ENCODE results near the gene LRMDA. TPM values are rescaled to one million over a fixed set of nuclear protein-coding genes. Genes with fewer than 3 reads are reported as not detected.

The LRMDA gene
- total RNA-seq, 4 donors from 2014 or later = 9.8 to 18.6 (median 15.8) TPM

DNA sequence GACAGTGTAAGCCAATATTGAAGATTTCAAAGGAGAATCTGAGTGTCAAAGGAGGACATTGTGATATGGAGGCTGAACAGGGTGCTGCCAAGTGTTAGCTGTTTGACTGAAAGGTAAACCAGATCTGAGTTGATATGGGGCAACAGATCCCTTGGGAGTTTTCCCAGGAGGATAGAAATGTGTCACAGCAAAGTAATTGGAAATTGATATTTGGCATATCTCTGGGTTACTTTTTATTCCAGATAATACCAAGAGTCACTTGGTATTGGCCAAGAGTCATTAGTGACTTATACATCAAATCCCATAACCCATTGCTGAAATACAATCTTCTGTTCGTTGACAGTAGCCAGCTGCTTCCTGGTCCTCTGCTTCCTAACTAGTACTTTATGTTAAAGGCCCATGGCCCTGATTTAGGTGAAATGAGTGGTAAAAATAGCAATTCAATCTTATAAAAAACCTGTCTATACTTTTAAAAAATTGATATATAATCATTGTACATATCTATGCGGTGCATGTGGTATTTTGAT lies 922.9 kb downstream of the LRMDA start:
- 89 to 91% methylated on average over 2 of the region's 2 CpGs for WGBS, 2 donors
- H3K27me3 ChIP-seq = no peaks in the 10 kb centered on the region
- no peak overlapping the region for H3K27ac ChIP-seq
- H3K9me3 ChIP-seq = no peaks in the 10 kb centered on the region
- no peak for TF ChIP-seq EP300 (IDR thresholded peaks at IDR 0.05)
- no peak for TF ChIP-seq POLR2A (IDR thresholded peaks at IDR 0.05)
- H3K36me3 ChIP-seq = no peaks in the 10 kb centered on the region
- H3K4me3 ChIP-seq = no peak overlapping the region
- H3K4me1 ChIP-seq = no peaks in the 10 kb centered on the region
- DNase-seq (ENCODE audit: low spot score in 2 of 2) = no peak

DNA sequence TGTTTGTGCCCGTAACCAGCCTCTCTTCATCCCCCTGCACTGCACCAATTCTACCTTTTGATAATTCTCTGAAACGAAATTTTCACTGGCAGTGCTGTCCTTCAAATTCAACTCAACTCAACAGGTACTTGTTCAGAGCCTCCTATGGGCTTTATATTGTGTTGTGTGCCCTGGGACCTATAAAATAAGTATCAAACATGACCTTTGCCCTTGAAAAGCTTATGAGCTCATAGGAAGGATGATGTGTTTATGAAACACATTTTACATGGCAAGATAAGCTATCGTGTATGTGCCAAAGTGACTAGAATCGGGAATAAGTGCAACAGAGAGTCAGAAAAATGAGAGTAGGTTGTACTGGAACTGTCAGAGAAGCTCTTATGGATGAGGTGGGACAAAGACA lies 923.5 kb downstream of the LRMDA start:
- Histone ChIP-seq H3K36me3 (no peaks in the 10 kb centered on the region), H3K4me1 (no peaks in the 10 kb centered on the region), H3K27ac (no peak overlapping the region), H3K27me3 (no peaks in the 10 kb centered on the region), H3K9me3 (no peaks in the 10 kb centered on the region), H3K4me3 (no peak overlapping the region)
- no peak for TF ChIP-seq EP300 (IDR thresholded peaks at IDR 0.05)
- no peak for TF ChIP-seq POLR2A (IDR thresholded peaks at IDR 0.05)
- TF ChIP-seq CTCF (IDR thresholded peaks at IDR 0.05) = no peak
- DNase-seq (ENCODE audit: low spot score in 2 of 2) = no peak
- 88 to 91% methylated on average over 4 of the region's 4 CpGs for WGBS, 2 donors

DNA sequence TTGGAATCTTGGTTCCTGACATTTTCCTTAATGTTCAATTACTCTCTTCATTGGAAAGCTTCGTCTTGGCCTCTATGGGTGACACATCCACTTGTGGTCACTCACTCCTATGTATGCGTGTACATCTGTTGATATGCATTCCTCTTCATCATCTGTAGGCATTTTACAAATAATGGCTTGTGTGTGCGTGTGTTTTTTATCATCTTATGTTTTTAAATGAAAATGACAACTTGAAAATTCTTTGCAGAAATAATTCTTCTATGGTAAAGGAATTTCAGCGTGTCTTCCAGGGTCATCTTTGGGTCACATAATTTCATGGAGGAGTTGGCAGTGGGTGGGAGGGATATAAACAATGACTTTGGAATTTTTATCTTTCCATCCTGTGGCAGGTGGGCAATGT lies 925.1 kb downstream of the LRMDA start:
- no peaks in the 10 kb centered on the region for H3K36me3 ChIP-seq
- no peak for DNase-seq (ENCODE audit: low spot score in 2 of 2)
- no peaks in the 10 kb centered on the region for H3K9me3 ChIP-seq
- H3K27me3 ChIP-seq = no peaks in the 10 kb centered on the region
- H3K4me1 ChIP-seq = no peaks in the 10 kb centered on the region
- WGBS, 2 donors = 80 to 82% methylated on average over 4 of the region's 4 CpGs
- no peak overlapping the region for H3K4me3 ChIP-seq
- TF ChIP-seq CTCF (IDR thresholded peaks at IDR 0.05) = no peak
- H3K27ac ChIP-seq = no peak overlapping the region

GRCh38 chr10:76357726-76358415 lies 926.4 kb downstream of the LRMDA start:
- no peak for DNase-seq (ENCODE audit: low spot score in 2 of 2)
- no peak overlapping the region for H3K27ac ChIP-seq
- TF ChIP-seq POLR2A (IDR thresholded peaks at IDR 0.05) = no peak
- no peak for TF ChIP-seq CTCF (IDR thresholded peaks at IDR 0.05)
- TF ChIP-seq EP300 (IDR thresholded peaks at IDR 0.05) = no peak
- H3K4me1 ChIP-seq = no peaks in the 10 kb centered on the region
- H3K4me3 ChIP-seq = no peak overlapping the region
- no peaks in the 10 kb centered on the region for H3K36me3 ChIP-seq
- WGBS, 2 donors = 79% methylated on average over 8 of the region's 8 CpGs
- no peaks in the 10 kb centered on the region for H3K27me3 ChIP-seq
- H3K9me3 ChIP-seq = no peaks in the 10 kb centered on the region

- H3K27me3 ChIP-seq = no peaks in the 10 kb centered on the region
- TF ChIP-seq EP300 (IDR thresholded peaks at IDR 0.05) = no peak
- TF ChIP-seq CTCF (IDR thresholded peaks at IDR 0.05) = no peak
- TF ChIP-seq POLR2A (IDR thresholded peaks at IDR 0.05) = no peak
- no peaks in the 10 kb centered on the region for H3K36me3 ChIP-seq
- DNase-seq (ENCODE audit: low spot score in 2 of 2) = no peak
- H3K4me3 ChIP-seq = no peak overlapping the region
- 96% methylated on average over 5 of the region's 5 CpGs for WGBS, 2 donors
- no peak overlapping the region for H3K27ac ChIP-seq
- no peaks in the 10 kb centered on the region for H3K4me1 ChIP-seq
- H3K9me3 ChIP-seq = no peaks in the 10 kb centered on the region
Observed at GRCh38 chr10:76358743-76359395, 927.4 kb downstream of the LRMDA start.

Data from tibial nerve (tissue), 4 donors.